Measurements from ENCODE around the gene GPR25.
"Not testable (repeated sequence)": the region's sequence is repeated elsewhere in the genome, so short reads cannot be mapped to it uniquely, and the experiment has no call there.

GPR25 gene

DNA sequence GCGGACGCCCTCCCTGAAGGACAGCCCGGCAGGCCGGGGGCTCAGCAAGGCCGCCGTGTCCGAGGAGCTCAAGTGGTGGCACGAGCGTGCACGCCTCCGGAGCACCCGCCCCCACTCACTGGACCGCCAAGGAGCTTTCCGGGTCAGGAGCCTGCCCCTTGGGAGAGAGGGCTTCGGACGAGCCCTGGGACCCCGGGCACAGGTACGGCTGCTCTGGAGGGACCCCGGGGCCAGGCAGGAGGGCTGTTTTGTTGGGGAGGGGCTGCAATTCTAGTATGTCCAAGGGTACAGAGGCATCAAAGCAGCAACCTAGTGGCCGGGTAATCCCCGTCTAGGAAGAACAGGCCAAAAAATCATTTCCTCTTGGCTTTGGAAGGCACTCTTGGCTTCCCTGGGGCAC is 39.2 kb downstream of the GPR25 start:
- H3K4me1 Mint-ChIP-seq, H3K4me3 Mint-ChIP-seq, H3K9me3 Mint-ChIP-seq, H3K36me3 Mint-ChIP-seq, H3K27ac Mint-ChIP-seq, H3K27me3 Mint-ChIP-seq: not testable (repeated sequence)

DNA sequence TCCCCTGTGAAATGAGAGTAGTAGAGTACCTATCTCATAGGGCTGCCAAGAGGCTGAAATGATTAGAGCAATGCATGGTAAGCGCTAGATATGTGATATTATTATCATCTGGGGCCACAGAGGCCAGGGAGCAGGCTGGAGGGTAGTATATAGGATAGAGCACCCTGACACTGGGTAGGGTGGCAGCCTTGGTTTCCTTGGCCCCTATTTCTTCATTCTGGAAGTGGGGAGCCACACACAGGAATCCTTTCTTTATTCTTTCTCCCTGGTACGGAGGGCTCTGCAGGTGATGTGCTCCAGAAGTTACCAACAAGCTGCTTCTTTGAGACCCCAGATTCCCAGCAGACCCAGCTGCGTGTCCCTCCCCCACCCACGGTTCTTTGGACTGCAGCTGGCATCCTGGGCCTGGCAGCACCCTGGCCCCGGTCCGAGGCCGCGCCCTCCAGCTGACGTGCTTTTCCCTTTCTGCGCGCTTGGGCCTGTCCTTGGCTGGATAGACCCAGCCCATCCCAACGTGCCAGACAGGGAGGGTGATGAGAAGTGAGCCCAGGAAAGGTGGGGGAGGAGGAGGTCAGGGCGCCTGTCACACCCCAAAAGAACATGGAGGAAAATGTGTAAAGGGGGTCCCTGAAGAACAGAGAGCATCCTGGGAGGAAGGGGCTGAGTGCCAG is 40.1 kb downstream of the GPR25 start:
- Mint-ChIP-seq H3K9me3 (no peaks in the 10 kb centered on the region), H3K27me3 (no peaks in the 10 kb centered on the region), H3K4me3 (no peak overlapping the region), H3K27ac (no peak overlapping the region), H3K4me1 (peaks cover under 1% of the 10 kb centered on the region), H3K36me3 (no peaks in the 10 kb centered on the region)

DNA sequence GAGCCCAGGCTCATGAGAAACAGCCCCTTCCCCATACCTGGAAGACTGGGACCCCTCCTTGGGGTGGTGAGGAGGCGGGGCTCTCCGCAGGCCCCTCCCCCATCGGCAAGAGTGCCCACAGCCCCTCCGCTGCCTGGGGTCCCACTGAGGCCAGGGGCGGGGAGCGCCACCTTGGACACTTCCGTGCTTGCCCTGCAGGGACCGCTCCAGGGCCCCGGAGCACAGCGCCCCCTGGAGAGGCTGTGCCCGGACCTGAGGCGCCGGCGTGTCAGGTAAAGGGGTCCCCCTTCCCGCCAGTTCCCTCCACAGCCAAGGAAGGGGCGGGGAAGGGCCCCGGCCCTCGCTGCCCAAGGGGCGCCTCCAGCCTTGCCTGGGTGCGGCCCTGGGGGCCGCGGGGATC is 43.4 kb downstream of the GPR25 start:
- Mint-ChIP-seq H3K4me1 (no peaks in the 10 kb centered on the region), H3K9me3 (no peaks in the 10 kb centered on the region), H3K27ac (no peak overlapping the region), H3K4me3 (no peak overlapping the region), H3K36me3 (no peaks in the 10 kb centered on the region), H3K27me3 (no peaks in the 10 kb centered on the region)

DNA sequence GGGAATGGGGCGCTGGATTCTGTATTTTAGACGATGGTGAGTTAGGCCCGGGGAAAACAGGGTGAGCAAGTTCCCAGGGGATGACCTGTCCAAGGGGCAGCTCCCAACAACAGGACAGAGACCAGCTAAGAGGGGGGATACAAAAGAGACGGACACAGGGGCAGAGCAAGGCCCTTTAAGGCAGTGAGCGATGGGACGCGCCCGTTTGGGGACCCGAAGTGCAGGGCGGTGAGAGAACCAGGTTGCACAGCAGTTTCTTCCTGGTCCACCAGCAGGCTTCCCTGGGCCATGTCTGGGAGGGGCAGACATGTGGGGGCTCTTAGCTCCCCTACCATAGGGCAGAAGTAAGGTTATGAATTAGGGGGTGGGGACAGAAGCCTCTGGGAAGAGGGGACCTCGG is 43.9 kb downstream of the GPR25 start:
- H3K4me1 Mint-ChIP-seq: no peaks in the 10 kb centered on the region
- no peak overlapping the region for H3K4me3 Mint-ChIP-seq
- H3K36me3 Mint-ChIP-seq: no peaks in the 10 kb centered on the region
- no peaks in the 10 kb centered on the region for H3K9me3 Mint-ChIP-seq
- no peak overlapping the region for H3K27ac Mint-ChIP-seq
- no peaks in the 10 kb centered on the region for H3K27me3 Mint-ChIP-seq

DNA sequence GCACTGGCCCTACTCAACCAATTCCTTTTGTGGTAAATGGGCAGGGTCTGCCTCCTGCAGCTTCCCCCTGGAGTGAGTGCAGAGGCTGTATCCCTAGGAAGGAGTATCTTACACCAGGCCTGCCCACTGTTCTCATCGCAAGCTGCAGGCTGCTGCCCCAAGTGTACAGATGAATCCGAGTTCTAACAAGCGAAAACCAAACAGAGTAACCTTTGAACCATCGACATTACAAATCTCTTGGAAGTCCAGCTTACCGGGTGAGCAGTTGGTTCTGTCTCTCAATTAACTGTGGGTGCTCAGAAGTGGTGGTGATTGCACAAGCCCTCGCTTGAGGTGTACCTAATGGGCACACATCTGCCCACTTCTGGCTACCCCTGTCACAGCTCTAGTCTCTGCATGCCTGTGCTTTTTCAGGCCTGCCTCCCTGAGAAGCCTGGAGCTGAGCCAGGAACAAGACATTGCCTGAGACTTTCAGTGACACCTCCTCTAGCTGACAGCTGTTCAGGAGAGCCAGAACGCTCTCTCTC is 44.6 kb downstream of the GPR25 start:
- no peaks in the 10 kb centered on the region for H3K4me1 Mint-ChIP-seq
- H3K27me3 Mint-ChIP-seq: no peaks in the 10 kb centered on the region
- H3K27ac Mint-ChIP-seq: no peak overlapping the region
- H3K36me3 Mint-ChIP-seq: no peaks in the 10 kb centered on the region
- H3K9me3 Mint-ChIP-seq: no peaks in the 10 kb centered on the region
- no peak overlapping the region for H3K4me3 Mint-ChIP-seq

DNA sequence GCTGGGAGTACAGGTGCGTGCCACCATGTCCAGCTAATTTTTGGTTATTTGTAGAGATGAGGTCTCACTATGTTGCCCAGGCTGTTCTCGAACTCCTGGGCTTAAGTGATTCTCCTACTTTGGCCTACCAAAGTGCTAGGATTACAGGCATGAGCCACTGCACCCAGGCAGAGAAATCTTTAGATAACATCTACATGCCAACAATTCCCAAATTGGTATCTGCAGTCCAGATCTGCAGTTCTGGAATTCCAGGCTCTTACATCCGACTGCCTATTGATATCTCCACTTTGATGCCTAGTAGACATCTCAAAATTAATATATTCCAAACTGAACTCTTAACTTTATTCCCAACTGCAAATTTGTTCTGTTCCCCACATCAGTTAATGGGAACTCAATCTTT is 45.2 kb downstream of the GPR25 start:
- no peaks in the 10 kb centered on the region for H3K27me3 Mint-ChIP-seq
- H3K27ac Mint-ChIP-seq: no peak overlapping the region
- no peaks in the 10 kb centered on the region for H3K9me3 Mint-ChIP-seq
- no peak overlapping the region for H3K4me3 Mint-ChIP-seq
- no peaks in the 10 kb centered on the region for H3K36me3 Mint-ChIP-seq
- no peaks in the 10 kb centered on the region for H3K4me1 Mint-ChIP-seq

DNA sequence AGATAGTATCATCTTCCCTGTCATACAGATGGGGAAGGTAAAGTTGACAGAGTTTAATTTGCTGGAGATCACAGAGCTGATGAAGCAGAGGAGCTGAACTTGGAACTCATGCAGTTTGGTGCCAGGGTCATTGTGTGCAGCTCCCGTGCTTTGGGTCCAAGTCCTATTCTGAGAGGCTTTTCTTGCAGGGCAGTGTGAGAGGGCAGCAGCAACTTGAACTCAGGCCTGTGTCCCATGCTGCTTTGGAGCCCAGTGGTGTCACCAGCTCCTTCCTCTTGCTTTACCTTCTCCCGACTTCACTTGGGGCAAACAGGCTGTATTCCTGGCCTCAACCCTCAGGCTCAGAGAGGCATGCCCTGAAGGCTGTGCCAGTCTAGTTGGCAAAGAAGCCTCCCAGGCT is 46.6 kb downstream of the GPR25 start:
- no peaks in the 10 kb centered on the region for H3K9me3 Mint-ChIP-seq
- no peaks in the 10 kb centered on the region for H3K36me3 Mint-ChIP-seq
- H3K4me1 Mint-ChIP-seq: no peaks in the 10 kb centered on the region
- H3K27me3 Mint-ChIP-seq: no peaks in the 10 kb centered on the region
- H3K27ac Mint-ChIP-seq: no peak overlapping the region
- no peak overlapping the region for H3K4me3 Mint-ChIP-seq

DNA sequence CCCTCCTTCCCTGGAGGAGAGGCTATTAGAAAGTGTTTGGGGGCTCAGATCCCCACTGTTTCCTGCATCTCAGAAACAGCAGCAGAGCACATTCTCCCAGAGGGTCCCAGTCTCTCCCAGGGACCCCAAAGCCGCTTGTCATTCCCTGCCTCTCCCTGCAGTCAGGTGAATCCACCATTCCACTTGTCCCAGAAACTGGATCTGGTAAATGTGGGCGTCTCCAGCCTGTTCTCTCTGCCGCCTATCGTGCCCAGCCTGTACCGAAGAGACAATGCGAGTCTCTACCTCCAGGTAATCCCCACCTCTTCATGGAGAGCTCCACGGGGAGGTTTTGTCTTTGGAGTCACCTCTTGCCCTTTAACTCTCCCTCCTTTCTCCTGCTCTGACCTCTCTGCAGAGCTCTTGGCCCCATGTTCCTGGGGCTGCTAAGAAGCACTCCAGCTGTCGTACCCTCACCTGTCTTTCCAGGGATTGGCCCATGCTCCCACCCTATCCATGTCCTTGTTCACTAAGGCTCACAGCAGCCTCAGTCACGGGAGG is 48.9 kb downstream of the GPR25 start:
- no peak overlapping the region for H3K4me3 Mint-ChIP-seq

DNA sequence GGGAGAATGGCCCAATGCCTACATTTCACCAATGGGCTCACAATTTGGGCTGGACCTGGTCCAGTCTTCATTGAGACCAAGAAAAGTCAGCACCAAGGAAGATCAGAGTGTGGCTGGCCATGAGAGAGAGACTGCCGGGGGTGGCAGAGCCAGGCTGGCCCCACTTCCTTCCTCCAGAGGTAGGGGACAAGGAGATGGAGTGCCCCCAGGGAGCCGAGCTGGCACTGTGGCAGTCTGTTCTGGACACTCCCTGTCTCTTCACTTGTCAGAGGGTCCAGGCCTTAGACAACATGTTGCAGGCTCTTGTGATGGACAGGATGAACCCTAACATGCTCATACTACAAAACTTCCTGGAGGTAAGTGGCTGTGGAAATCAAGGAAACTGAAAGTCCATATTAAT is 49.6 kb downstream of the GPR25 start:
- Mint-ChIP-seq H3K27me3 (no peaks in the 10 kb centered on the region), H3K9me3 (no peaks in the 10 kb centered on the region), H3K4me1 (peaks cover 4% of the 10 kb centered on the region), H3K27ac (no peak overlapping the region), H3K4me3 (no peak overlapping the region), H3K36me3 (no peaks in the 10 kb centered on the region)

More for the DNA sequence above, 48.9 kb downstream of the GPR25 start:
- Mint-ChIP-seq H3K4me1 (peaks cover 4% of the 10 kb centered on the region), H3K27ac (no peak overlapping the region), H3K36me3 (no peaks in the 10 kb centered on the region), H3K9me3 (no peaks in the 10 kb centered on the region), H3K27me3 (no peaks in the 10 kb centered on the region)

DNA sequence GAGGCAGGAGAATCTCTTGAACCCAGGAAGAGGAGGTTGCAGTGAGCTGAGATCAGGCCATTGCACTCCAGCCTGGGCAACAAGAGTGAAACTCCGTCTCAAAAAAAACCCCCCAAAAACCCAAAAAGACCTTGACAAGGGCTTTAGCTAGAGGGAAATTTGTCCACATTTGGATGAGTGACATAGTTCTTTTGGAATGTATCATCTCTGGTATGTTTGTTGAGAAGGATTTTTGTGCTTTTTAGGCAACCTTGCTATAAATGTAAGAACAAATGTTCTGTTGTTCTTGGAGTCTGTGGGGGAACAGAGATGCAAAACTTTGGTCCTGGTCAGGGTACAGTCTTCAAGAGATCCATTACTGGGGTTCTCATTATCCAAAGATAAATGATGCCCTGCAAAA is 50.8 kb downstream of the GPR25 start:
- Mint-ChIP-seq H3K9me3 (no peaks in the 10 kb centered on the region), H3K4me3 (no peak overlapping the region), H3K27me3 (no peaks in the 10 kb centered on the region), H3K4me1 (peaks cover 4% of the 10 kb centered on the region), H3K27ac (no peak overlapping the region), H3K36me3 (no peaks in the 10 kb centered on the region)

Data from activated naive CD4-positive, alpha-beta T cell treated with anti-CD3 and anti-CD28 coated beads, Interleukin-2, amount 50 U/mL, for 24 hours (primary cell).